Psoas muscle (tissue), 8 donors: Measurements from ENCODE around the gene MBTPS2. TPM values are rescaled to one million over a fixed set of nuclear protein-coding genes. Genes with fewer than 3 reads are reported as not detected.

Source experiments
- ATAC-seq, 4 donors: fragments of 200-7000 bp; cut with Tn5 transposase; one replicate each; pipeline ENCODE4 v1.9.1; 2020; ENCODE audit warnings: moderate library complexity in 3 of 4, mild to moderate bottlenecking in 2 of 4
- DNase-seq, 2 donors: peaks; one replicate each; pipeline ENCODE4 v3.0.0-alpha.2; 2020
- H3K27ac ChIP-seq: fragments of 200-600 bp; one replicate; pipeline ENCODE4 v1.8.0; 2022
- H3K27me3 ChIP-seq, 3 donors: fragments of 200-600 bp in 1 of 3; one replicate each; pipeline versions ENCODE4 v1.6.1 to v1.8.0; 2013 to 2022; ENCODE audit warnings: low read length in 2 of 3, mild to moderate bottlenecking in 2 of 3, moderate library complexity in 1 of 3; ENCODE audit not compliant: insufficient read depth in 3 of 3
- H3K36me3 ChIP-seq, 2 donors: fragments of 200-600 bp in 1 of 2; one replicate each; pipeline versions ENCODE4 v1.6.1 to v1.8.0; 2013 to 2022; ENCODE audit warnings: low read depth in 1 of 2, mild to moderate bottlenecking in 1 of 2, moderate library complexity in 1 of 2; ENCODE audit not compliant: insufficient read depth in 1 of 2
- H3K4me1 ChIP-seq: fragments of 200-600 bp; one replicate; pipeline ENCODE4 v1.8.0; 2022
- H3K4me3 ChIP-seq: fragments of 200-600 bp; one replicate; pipeline ENCODE4 v1.8.0; 2022; ENCODE audit warnings: mild to moderate bottlenecking
- H3K9me3 ChIP-seq: fragments of 200-600 bp; one replicate; pipeline ENCODE4 v1.8.0; 2022
- WGBS, 3 donors: extraction: QIAGEN DNeasy Blood & Tissue Kit; methylation state at CpG; one replicate each; pipeline versions ENCODE4 v1.1.6 to v1.1.7; 2013; 5-methylcytosine and 5-hydroxymethylcytosine counted together
- intact Hi-C, 2 donors: fragments of 100-400 bp; cut with DNase I; formaldehyde crosslinking; loops; one replicate each; pipeline versions ENCODE4 v1.11.0 to v1.14.2; 2022
- polyA plus RNA-seq, 3 donors: library from polyadenylated mRNA; stranded (reverse); fragments of 200-250 nt; gene quantifications; one replicate each; pipeline ENCODE4 v1.2.3, GENCODE V29; 2013
- total RNA-seq, 4 donors: library from RNA; stranded (reverse); fragmentation: NEBNext Ultra II Directional in 2 of 4; extraction: Animal tissue kit (Norgen Biotek cat#: 25700) in 2 of 4; gene quantifications; one replicate each; pipeline versions ENCODE4 v1.2.1 to v1.2.4, GENCODE V29; 2021 to 2023
- TF ChIP-seq, protein P1 (sequence below): fragments of 200-600 bp; IDR thresholded peaks from one replicate; pipeline ENCODE4 v1.8.0; 2022; ENCODE audit warnings: antibody characterized with exemption
- donor health status: healthy with polysubstance abuse.
- donor health status: DM: no; HTN: no; CAD: no; lungs with moderate emphysema.
- donor health status: Bipolar disorder and iron deficiency.
- donor health status: healthy.
- donor health status: DM: yes; HTN: yes; CAD: no.
- donor health status: DM: no; HTN: no; CAD: no.
- donor health status: DM: no; HTN: no; CAD: no.
- donor health status: DM: yes; HTN: yes; CAD: no.

The MBTPS2 gene
- total and polyA plus RNA-seq, 7 donors = 3.0 to 14.6 (median 12.0) TPM

DNA sequence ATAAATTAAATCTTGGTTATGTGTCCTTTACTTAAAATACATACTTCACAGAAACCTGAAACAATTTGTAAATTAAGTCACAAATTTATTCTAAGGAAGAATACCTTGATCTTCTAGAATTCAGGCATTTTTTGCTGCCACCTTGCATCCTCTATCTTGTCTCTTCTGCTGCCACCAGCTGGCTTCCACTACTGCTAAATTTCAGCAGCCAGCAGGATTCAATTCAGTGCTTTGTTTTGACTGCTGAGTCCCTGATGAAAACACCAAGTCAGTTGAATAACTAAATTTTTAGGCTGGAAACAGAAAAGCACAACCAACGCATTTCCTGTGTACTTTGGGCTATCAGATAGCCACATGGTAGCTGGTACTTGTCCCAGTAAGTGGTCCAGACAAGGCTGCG is 2.4 kb upstream of the MBTPS2 start:
- Histone ChIP-seq H3K4me1 (no peaks in the 10 kb centered on the region), H3K27me3 (no peaks in the 10 kb centered on the region), H3K9me3 (no peaks in the 10 kb centered on the region), H3K4me3 (no peak overlapping the region), H3K27ac (no peak overlapping the region), H3K36me3 (no peaks in the 10 kb centered on the region)
- WGBS, 3 donors = 68 to 83% (median 77%) methylated on average over 2 of the region's 2 CpGs
- DNase-seq (no peak), ATAC-seq (no peak)
- TF ChIP-seq, protein P1, sequence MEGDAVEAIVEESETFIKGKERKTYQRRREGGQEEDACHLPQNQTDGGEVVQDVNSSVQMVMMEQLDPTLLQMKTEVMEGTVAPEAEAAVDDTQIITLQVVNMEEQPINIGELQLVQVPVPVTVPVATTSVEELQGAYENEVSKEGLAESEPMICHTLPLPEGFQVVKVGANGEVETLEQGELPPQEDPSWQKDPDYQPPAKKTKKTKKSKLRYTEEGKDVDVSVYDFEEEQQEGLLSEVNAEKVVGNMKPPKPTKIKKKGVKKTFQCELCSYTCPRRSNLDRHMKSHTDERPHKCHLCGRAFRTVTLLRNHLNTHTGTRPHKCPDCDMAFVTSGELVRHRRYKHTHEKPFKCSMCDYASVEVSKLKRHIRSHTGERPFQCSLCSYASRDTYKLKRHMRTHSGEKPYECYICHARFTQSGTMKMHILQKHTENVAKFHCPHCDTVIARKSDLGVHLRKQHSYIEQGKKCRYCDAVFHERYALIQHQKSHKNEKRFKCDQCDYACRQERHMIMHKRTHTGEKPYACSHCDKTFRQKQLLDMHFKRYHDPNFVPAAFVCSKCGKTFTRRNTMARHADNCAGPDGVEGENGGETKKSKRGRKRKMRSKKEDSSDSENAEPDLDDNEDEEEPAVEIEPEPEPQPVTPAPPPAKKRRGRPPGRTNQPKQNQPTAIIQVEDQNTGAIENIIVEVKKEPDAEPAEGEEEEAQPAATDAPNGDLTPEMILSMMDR = no peak
- intact Hi-C loops = no loop called here

DNA sequence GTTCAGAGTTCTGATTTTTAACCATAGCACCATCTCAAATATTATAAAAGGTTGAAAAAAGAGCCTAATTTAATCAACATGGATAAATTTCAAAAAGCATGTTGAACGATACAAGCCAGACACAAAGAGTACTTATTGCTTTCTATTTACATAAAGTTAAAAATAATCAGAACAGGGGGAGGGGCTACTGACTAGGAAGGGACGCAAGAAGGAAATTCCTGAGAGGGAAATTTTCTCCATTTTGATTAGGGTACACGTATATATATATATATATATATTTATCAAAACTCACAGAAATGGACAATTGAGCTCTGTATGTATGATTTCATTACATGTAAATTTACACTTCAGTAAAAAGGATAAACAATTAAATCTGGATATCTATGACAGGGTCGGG is 482 bp upstream of the MBTPS2 start:
- ATAC-seq (peak in 2 of 4 donors; percentile 38 to 40), DNase-seq (no peak)
- H3K27ac ChIP-seq = peak overlapping the region; percentile 89
- no peaks in the 10 kb centered on the region for H3K4me1 ChIP-seq
- WGBS, 3 donors = 2 to 33% (median 4%) methylated on average over 4 of the region's 4 CpGs
- H3K9me3 ChIP-seq = no peaks in the 10 kb centered on the region
- intact Hi-C loops = no loop called here
- H3K36me3 ChIP-seq = peaks cover 0 to 10% of the 10 kb centered on the region in 2 donors
- H3K4me3 ChIP-seq = peak overlapping the region; percentile 76
- TF ChIP-seq, protein P1 = no peak
- H3K27me3 ChIP-seq = no peaks in the 10 kb centered on the region

DNA sequence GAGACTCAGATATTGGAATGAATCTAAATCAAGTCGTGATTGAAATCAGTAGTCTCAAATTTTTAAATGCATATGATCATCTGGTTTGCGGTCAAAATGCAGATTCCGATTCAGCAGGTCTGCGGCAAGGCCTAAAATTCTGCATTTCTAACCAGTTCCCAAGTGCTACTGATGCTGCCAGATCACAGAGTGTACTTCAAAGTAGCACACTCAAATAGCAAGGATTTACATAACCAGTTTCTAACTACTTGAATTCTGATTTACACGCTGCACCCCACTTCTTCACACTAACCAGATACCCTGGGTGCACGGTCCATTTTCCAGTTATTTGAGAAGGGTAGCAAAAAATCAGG is 752 bp downstream of the MBTPS2 start:
- WGBS, 3 donors = 3 to 41% (median 3%) methylated on average over 6 of the region's 6 CpGs
- intact Hi-C loops = loop anchor here (5.0 to 10.0 kb wide), 2 partner anchors 83 to 105 kb away; partner anchors contain the start of genes SMPX (in 1 of the 2) and SMS (in 1 of the 2)
- Histone ChIP-seq H3K9me3 (no peaks in the 10 kb centered on the region), H3K4me1 (no peaks in the 10 kb centered on the region), H3K4me3 (peak overlapping the region; percentile 76), H3K27me3 (no peaks in the 10 kb centered on the region), H3K27ac (peak overlapping the region; percentile 89), H3K36me3 (peaks cover 0 to 21% of the 10 kb centered on the region in 2 donors)
- TF ChIP-seq, protein P1 = no peak
- DNase-seq (no peak), ATAC-seq (no peak)

DNA sequence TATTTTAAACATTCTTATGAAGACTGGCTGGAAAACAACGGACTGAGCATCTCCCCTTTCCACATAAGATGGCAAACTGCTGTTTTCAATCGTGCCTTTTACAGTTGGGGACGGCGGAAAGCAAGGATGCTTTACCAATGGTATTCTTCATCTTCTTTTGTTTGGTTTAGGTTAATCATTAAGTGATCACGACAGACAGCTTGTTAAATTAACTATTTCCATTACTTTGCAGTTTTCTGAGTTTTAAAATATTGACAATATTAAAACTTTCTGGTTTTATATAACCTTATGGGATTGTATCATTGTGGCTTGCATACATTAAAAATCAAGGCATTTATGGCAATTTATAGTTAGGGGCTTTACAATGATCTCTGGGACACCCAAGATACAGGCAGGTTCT is 3.8 kb downstream of the MBTPS2 start:
- TF ChIP-seq, protein P1 = no peak
- H3K27me3 ChIP-seq = no peaks in the 10 kb centered on the region

DNA sequence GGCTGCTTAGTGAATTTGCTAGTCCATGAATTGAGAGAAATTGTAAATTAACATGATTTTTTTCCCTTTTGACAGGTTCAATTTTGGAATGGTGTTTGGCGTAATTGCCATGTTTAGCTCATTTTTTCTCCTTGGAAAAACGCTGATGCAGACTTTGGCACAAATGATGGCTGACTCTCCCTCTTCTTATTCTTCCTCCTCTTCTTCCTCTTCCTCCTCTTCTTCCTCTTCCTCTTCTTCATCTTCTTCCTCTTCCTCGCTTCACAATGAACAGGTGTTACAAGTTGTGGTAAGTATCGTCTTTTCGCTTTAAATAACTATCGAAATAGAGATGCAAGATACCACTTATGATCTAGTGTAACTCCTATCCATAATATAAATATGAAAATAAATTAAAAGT is 5.7 kb downstream of the MBTPS2 start:
- Histone ChIP-seq H3K4me3 (no peak overlapping the region), H3K36me3 (peaks cover 0 to 40% of the 10 kb centered on the region in 2 donors), H3K27me3 (no peaks in the 10 kb centered on the region), H3K4me1 (no peaks in the 10 kb centered on the region), H3K9me3 (no peaks in the 10 kb centered on the region), H3K27ac (no peak overlapping the region)
- TF ChIP-seq, protein P1 = no peak
- intact Hi-C loops = loop anchor here in 1 of 2 donors (10.0 kb wide), 1 partner anchor 100 kb away; the partner anchor contains the start of gene SMS
- DNase-seq (no peak), ATAC-seq (no peak)
- 84 to 92% (median 88%) methylated on average over 6 of the region's 6 CpGs for WGBS, 3 donors

More for the DNA sequence above, 3.8 kb downstream of the MBTPS2 start:
- ATAC-seq (no peak), DNase-seq (no peak)
- intact Hi-C loops = loop anchor here (5.0 to 10.0 kb wide), 2 partner anchors 86 to 102 kb away; partner anchors contain the start of genes SMPX (in 1 of the 2) and SMS (in 1 of the 2)
- Histone ChIP-seq H3K27ac (no peak overlapping the region), H3K4me3 (no peak overlapping the region), H3K4me1 (no peaks in the 10 kb centered on the region), H3K9me3 (no peaks in the 10 kb centered on the region), H3K36me3 (peaks cover 0 to 40% of the 10 kb centered on the region in 2 donors)
- 61 to 84% (median 74%) methylated on average over 5 of the region's 5 CpGs for whole genome bisulfite sequencing, 3 donors
